Measurements from ENCODE around the gene FBN1. TPM values are rescaled to one million over a fixed set of nuclear protein-coding genes. Genes with fewer than 3 reads are reported as not detected.

FBN1 gene
- total and polyA plus RNA-seq, 10 of the 15 experiments (the other 5 are each of a cell fraction or from before 2014, with no cell fraction given): 2.2 to 15.3 (median 7.0) TPM

- no peak overlapping the region for H2AFZ ChIP-seq (ENCODE audit: control insufficient read depth, low read depth, low read length)
- H3K4me2 ChIP-seq (ENCODE audit: control insufficient read depth, insufficient read depth): no peak overlapping the region
- BruUV-seq (replicated peaks): no TSS peak
- POLR2A ChIA-PET: interaction anchor here (0.7 kb wide), 1 partner anchor 34 kb away, joined by 5 read pairs; no protein-coding TSS in a partner anchor
- H3K36me3 ChIP-seq (ENCODE audit: control insufficient read depth in 2 of 2, insufficient read depth in 2 of 2, low read length in 1 of 2): no peaks in the 10 kb centered on the region
- TF ChIP-seq CTCF (IDR thresholded peaks at IDR 0.05 in 2 of 3, conservative IDR thresholded peaks at IDR 0.05 in 1 of 3; ENCODE audit: control insufficient read depth in 2 of 3, extremely low read depth in 1 of 3, insufficient read depth in 1 of 3, low read depth in 3 of 3, low read length in 3 of 3) (peak in 2 of 3 experiments; percentile 6 to 9; a peak in 1 of 6 replicates), NKRF (conservative IDR thresholded peaks at IDR 0.05) (no peak)
- peaks cover 7% of the 10 kb centered on the region; the same call in 1 of the 2 replicates for H3K4me1 ChIP-seq (ENCODE audit: control insufficient read depth, insufficient read depth, low read length)
- RAD21 ChIA-PET (ENCODE audit: unreplicated experiment): no interaction called here
- H3K27ac ChIP-seq (ENCODE audit: control insufficient read depth, insufficient read depth): no peak overlapping the region
- intact Hi-C loops (cut with micrococcal nuclease; ENCODE audit: unreplicated experiment) (loop anchor here (5.0 kb wide), 1 partner anchor 149 kb away; no protein-coding TSS in a partner anchor), in situ Hi-C loops (cut with MboI) (no loop called here)
- SMC1A ChIA-PET (ENCODE audit: uncharacterized antibody, unreplicated experiment): interaction anchor here (0.6 kb wide), 1 partner anchor 130 kb away, joined by 3 read pairs; no protein-coding TSS in a partner anchor
- H3K4me3 ChIP-seq: no peak overlapping the region
- H3K27me3 ChIP-seq (replicated peaks in 1 of 2; ENCODE audit: control insufficient read depth in 2 of 2, insufficient read depth in 2 of 2, low read length in 1 of 2): no peaks in the 10 kb centered on the region
- no peak overlapping the region for H3K9ac ChIP-seq (ENCODE audit: control insufficient read depth, insufficient read depth, low read length)
- H4K20me1 ChIP-seq (ENCODE audit: control insufficient read depth, insufficient read depth): no peaks in the 10 kb centered on the region
- H3K79me2 ChIP-seq (ENCODE audit: control insufficient read depth, insufficient read depth, low read length): peaks cover 10% of the 10 kb centered on the region
- no peak for FAIRE-seq
- ATAC-seq: no peak
- DNase-seq (ENCODE audit: low read depth, low spot score): no peak
- H3K9me3 ChIP-seq (replicated peaks; ENCODE audit: control insufficient read depth, insufficient read depth, low read length): no peaks in the 10 kb centered on the region
- CTCF ChIA-PET: no interaction called here
Observed at GRCh38 chr15:48647962-48648361, 2.5 kb upstream of the FBN1 start.
